ENCODE results near the gene SLC25A36.
"Not testable (repeated sequence)": the region's sequence is repeated elsewhere in the genome, so short reads cannot be mapped to it uniquely, and the experiment has no call there.

Gene SLC25A36

DNA sequence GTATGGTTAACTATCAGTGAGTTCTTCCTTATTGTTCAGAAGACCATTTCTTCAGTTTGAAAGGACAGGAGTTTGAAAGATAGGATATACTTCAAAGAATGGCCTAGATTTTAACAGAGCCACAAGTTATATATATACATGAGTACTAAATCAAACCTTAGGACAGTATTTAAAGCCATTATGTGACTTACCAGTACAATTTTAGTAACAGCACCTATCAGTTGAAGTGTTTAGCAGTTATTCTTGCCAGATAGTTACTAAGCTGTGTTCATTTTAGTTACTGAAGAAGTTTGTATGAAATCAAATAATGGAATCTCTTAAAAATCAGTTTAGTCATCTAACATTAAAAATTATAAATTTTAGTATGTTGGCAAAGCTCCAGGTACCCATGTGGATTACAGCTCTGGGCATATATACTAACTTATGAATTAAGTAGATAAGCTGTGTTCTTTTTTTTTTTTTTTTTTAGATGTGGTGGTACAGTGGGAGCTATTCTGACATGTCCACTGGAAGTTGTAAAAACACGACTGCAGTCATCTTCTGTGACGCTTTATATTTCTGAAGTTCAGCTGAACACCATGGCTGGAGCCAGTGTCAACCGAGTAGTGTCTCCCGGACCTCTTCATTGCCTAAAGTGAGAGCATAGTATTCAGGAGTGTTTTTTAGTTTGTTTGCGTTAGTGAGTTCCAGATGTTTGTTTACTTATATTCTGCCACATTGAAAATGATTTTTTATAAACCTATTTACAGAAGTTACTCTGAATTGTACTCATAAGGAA is 14.6 kb downstream of the SLC25A36 start:
- peaks cover 0 to 23% (median 0%) of the 10 kb centered on the region in 10 experiments; a peak in 5 of 20 replicates for H3K4me1 ChIP-seq
- no peak overlapping the region for H3K4me2 ChIP-seq
- H4K20me1 ChIP-seq: peaks cover 30 to 84% (median 52%) of the 10 kb centered on the region in 11 experiments; a peak in 21 of 22 replicates

DNA sequence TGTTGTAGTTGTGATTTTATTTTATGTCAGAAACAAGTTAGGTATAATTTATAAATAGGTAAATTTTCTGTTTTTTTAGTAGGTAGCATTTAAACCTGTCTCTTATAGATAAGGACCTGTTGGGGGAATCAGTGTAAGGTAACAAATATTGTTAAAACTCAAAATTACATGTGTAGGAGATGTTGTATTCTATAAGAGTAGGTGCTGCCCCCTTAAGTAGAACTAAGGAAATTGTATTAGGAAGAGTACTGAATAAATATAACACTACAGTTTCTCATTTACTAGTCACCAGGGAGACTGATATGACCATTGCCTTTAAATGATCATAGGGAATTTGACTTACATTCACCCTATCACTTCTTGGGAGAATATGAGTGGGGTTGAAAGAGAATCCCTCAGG is 31.2 kb downstream of the SLC25A36 start:
- Histone ChIP-seq H3K27me3 (no peaks in the 10 kb centered on the region), H3K27ac (no peak overlapping the region), H3K4me3 (no peak overlapping the region), H3K9ac (no peak overlapping the region), H4K20me1 (peaks cover 0 to 17% (median 0%) of the 10 kb centered on the region in 11 experiments; a peak in 4 of 22 replicates), H3K9me3 (replicated peaks in 1 of 11) (no peaks in the 10 kb centered on the region), H3K4me1 (no peaks in the 10 kb centered on the region), H3K4me2 (no peak overlapping the region), H3K36me3 (peaks cover 47 to 82% (median 53%) of the 10 kb centered on the region in 11 experiments)
- no peak for TF ChIP-seq Cebpa-rat (IDR thresholded peaks at IDR 0.05)

More for the DNA sequence above, 14.6 kb downstream of the SLC25A36 start:
- Histone ChIP-seq H3K36me3 (peaks cover 22 to 53% (median 42%) of the 10 kb centered on the region in 11 experiments; a peak in 21 of 22 replicates), H3K9ac (no peak overlapping the region), H3K9me3 (replicated peaks in 1 of 11) (no peaks in the 10 kb centered on the region), H3K27me3 (no peaks in the 10 kb centered on the region), H3K4me3 (no peak overlapping the region), H3K27ac (no peak overlapping the region)
- no peak for TF ChIP-seq Cebpa-rat (IDR thresholded peaks at IDR 0.05)

DNA sequence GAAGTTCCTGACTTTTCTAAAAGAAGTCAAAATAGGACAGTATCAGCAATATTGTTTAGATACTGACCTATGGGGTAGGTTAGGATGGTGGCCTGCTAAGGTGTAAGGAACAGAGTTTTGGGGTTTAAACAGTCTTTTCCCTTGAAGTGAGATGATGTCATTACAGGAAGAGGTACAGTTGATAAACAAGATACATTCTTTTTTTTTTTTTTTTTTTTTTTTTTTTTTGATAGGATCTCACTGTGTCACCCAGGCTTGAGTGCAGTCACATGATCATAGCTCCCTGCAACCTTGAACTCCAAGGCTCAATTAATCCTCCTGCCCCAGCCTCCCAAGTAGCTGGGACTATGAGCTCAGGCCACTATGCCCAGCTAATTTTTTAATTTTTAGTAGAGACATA is 33.3 kb downstream of the SLC25A36 start:
- H3K27ac ChIP-seq: no peak overlapping the region
- peaks cover 0 to 17% (median 0%) of the 10 kb centered on the region in 11 experiments; a peak in 4 of 22 replicates for H4K20me1 ChIP-seq
- H3K9ac ChIP-seq: no peak overlapping the region
- H3K36me3 ChIP-seq: peaks cover 46 to 86% (median 56%) of the 10 kb centered on the region in 11 experiments
- H3K27me3 ChIP-seq: no peaks in the 10 kb centered on the region
- no peaks in the 10 kb centered on the region for H3K4me1 ChIP-seq
- no peak overlapping the region for H3K4me3 ChIP-seq
- H3K4me2 ChIP-seq: no peak overlapping the region
- no peak for TF ChIP-seq Cebpa-rat (IDR thresholded peaks at IDR 0.05)
- no peaks in the 10 kb centered on the region for H3K9me3 ChIP-seq (replicated peaks in 1 of 11)

DNA sequence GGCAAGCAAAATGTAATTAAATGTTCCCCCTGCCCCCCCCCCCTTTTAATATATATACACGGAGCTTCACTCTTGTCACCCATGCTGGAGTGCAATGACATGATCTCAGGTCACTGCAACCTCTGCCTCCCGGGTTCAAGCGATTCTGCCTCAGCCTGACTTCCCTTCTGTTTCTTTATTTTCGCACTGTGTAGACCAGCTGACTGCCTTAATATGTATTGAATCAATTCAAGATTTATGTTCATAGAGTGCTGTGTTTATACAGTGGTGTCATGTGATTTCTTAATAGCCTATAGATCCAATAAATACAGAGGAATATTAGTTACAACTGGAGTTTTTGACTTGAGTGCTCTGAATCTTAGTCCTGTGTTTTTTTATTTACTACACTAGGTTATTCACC is 39.0 kb downstream of the SLC25A36 start:
- H3K9ac ChIP-seq: no peak overlapping the region
- H3K36me3 ChIP-seq: peaks cover 23 to 43% (median 26%) of the 10 kb centered on the region in 11 experiments; a peak in 21 of 22 replicates
- H3K27me3 ChIP-seq: no peaks in the 10 kb centered on the region
- TF ChIP-seq Cebpa-rat (IDR thresholded peaks at IDR 0.05): no peak
- peaks cover 5 to 12% (median 10%) of the 10 kb centered on the region in 11 experiments; a peak in 18 of 22 replicates for H3K9me3 ChIP-seq (replicated peaks in 1 of 11)
- H3K4me2 ChIP-seq: no peak overlapping the region
- H3K4me1 ChIP-seq: no peaks in the 10 kb centered on the region
- H3K27ac ChIP-seq: no peak overlapping the region
- H3K4me3 ChIP-seq: no peak overlapping the region
- H4K20me1 ChIP-seq: no peaks in the 10 kb centered on the region

DNA sequence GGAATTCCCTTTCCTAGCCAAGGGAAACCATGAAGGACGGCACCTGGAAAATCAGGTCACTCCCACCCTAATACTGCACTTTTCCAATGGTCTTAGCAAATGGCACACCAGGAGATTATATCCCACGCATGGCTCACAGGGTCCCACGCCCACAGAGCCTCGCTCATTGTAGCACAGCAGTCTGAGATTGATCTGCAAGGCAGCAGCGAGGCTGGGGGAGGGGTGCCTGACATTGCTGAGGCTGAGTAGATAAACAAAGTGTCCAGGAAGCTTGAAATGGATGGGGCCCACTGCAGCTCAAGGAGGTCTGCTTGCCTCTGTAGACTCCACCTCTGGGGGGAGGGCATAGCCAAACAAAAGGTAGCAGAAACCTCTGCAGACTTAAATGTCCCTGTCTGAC is 46.2 kb downstream of the SLC25A36 start:
- H4K20me1 ChIP-seq, H3K27me3 ChIP-seq, H3K4me1 ChIP-seq, H3K9ac ChIP-seq, H3K36me3 ChIP-seq, H3K4me2 ChIP-seq, H3K27ac ChIP-seq, H3K4me3 ChIP-seq: not testable (repeated sequence)
- peaks cover 12 to 41% (median 33%) of the 10 kb centered on the region in 11 experiments for H3K9me3 ChIP-seq (replicated peaks in 1 of 11)

DNA sequence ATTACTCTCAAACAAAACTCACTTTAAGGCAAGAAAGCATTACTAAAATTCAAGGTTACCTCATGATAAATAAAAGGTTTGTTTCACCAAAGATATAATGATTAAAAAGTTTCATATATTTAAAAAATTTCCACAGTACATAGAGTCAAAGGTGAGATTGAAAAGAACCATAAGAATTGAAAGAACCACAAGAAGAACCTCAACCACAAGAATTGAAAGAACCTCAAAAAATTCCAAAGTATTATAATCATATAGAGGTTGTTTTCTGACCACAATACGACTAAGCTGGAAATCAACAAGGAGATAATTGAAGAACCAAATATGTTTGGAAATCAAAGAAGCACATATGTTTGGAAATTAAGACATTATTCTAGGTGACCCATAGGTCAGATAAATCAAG is 52.7 kb downstream of the SLC25A36 start:
- no peaks in the 10 kb centered on the region for H3K27me3 ChIP-seq
- TF ChIP-seq Cebpa-rat (IDR thresholded peaks at IDR 0.05): no peak
- no peaks in the 10 kb centered on the region for H4K20me1 ChIP-seq
- peaks cover 2 to 19% (median 7%) of the 10 kb centered on the region in 11 experiments; a peak in 13 of 22 replicates for H3K9me3 ChIP-seq (replicated peaks in 1 of 11)
- H3K27ac ChIP-seq: no peak overlapping the region
- H3K9ac ChIP-seq: no peak overlapping the region
- H3K4me1 ChIP-seq: no peaks in the 10 kb centered on the region
- no peak overlapping the region for H3K4me3 ChIP-seq
- no peaks in the 10 kb centered on the region for H3K36me3 ChIP-seq
- H3K4me2 ChIP-seq: no peak overlapping the region

DNA sequence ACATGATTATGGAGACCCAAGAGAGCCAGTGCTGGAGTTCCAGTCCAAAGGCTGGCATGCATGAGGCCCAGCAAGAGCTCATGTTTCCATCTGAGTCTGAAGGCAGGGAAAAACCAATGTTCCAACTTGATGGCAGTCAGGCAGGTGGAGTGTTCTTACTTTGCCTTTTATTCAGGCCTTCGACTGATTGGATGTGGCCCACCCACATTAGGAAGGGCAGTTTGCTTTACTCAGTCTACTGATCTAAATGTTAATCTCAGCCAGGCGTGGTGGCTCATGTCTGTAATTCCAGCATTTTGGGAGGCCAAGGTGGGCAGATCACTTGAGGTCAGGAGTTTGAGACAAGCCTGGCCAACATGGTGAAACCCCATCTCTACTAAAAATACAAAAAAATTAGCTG is 53.2 kb downstream of the SLC25A36 start:
- not testable (repeated sequence) for H3K4me1 ChIP-seq, H4K20me1 ChIP-seq, H3K27ac ChIP-seq, H3K27me3 ChIP-seq, H3K9ac ChIP-seq, H3K36me3 ChIP-seq, H3K4me3 ChIP-seq, H3K4me2 ChIP-seq
- H3K9me3 ChIP-seq (replicated peaks in 1 of 11): peaks cover 2 to 19% (median 7%) of the 10 kb centered on the region in 11 experiments; a peak in 13 of 22 replicates

DNA sequence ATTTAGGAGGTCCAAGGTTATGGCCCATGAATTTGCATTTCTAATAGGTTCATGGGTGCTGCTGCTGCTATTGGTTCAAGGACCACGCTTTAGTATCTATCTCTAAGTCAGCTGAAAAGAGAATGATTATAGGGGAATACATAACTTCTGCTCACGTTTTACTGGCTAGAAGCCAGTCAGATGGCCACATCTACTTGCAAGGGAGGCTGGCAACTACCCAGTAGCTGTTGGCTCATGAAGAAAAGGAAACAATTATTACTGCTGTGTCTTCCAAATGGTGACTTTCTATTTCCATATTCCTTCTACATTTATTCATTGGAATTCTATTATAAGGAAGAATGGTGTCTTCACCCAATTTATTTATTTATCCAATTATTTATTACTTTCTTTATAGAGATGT is 54.2 kb downstream of the SLC25A36 start:
- no peaks in the 10 kb centered on the region for H3K27me3 ChIP-seq
- H3K4me3 ChIP-seq: no peak overlapping the region
- no peaks in the 10 kb centered on the region for H3K36me3 ChIP-seq
- H3K9ac ChIP-seq: no peak overlapping the region
- H3K4me1 ChIP-seq: no peaks in the 10 kb centered on the region
- H4K20me1 ChIP-seq: no peaks in the 10 kb centered on the region
- no peak overlapping the region for H3K27ac ChIP-seq
- H3K4me2 ChIP-seq: no peak overlapping the region
- TF ChIP-seq Cebpa-rat (IDR thresholded peaks at IDR 0.05): no peak
- peaks cover 2 to 19% (median 7%) of the 10 kb centered on the region in 11 experiments; a peak in 13 of 22 replicates for H3K9me3 ChIP-seq (replicated peaks in 1 of 11)

DNA sequence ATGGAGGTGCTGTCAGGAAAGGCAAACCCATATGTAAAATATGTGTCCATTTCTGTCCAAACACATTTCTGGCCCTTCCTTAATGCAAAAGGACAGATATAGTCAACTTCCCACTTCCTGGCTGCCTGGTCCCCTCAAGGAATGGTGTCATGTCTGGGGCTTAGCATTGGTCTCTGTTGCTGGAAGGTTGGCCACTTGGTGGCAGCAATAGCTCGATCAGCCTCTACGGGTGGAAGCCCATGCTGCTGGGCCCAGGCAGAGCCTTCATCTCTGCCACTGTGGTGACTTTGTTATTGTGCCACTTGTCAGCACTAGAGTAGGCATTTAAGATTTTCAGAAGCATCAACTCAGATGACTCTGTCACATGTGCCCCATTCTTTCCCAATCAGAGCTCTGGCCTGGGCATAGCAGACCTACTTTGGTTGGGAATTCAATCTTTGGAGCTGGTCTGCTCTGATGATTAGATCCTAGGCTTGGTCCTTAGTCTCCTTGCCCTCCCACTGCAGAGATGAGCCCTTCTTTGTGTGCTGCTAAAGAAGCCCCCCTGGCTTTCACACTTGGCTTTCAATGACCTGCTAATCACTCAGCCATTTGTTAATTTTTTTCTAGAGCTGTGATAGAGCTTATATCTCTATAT is 58.5 kb downstream of the SLC25A36 start:
- Histone ChIP-seq H3K4me3 (no peak overlapping the region), H3K9me3 (replicated peaks in 1 of 11) (peaks cover 0 to 7% (median 5%) of the 10 kb centered on the region in 11 experiments; a peak in 7 of 22 replicates), H3K4me2 (no peak overlapping the region), H3K9ac (no peak overlapping the region), H3K27ac (no peak overlapping the region), H4K20me1 (no peaks in the 10 kb centered on the region), H3K36me3 (no peaks in the 10 kb centered on the region), H3K4me1 (no peaks in the 10 kb centered on the region), H3K27me3 (no peaks in the 10 kb centered on the region)
- no peak for TF ChIP-seq Cebpa-rat (IDR thresholded peaks at IDR 0.05)

All from BLaER1 treated with 17β-estradiol and CSF1 and Interleukin-3, amounts not matched to agents 10 nM and 100 nM (cell line).